ENCODE results near the gene OBSCN.

DNA sequence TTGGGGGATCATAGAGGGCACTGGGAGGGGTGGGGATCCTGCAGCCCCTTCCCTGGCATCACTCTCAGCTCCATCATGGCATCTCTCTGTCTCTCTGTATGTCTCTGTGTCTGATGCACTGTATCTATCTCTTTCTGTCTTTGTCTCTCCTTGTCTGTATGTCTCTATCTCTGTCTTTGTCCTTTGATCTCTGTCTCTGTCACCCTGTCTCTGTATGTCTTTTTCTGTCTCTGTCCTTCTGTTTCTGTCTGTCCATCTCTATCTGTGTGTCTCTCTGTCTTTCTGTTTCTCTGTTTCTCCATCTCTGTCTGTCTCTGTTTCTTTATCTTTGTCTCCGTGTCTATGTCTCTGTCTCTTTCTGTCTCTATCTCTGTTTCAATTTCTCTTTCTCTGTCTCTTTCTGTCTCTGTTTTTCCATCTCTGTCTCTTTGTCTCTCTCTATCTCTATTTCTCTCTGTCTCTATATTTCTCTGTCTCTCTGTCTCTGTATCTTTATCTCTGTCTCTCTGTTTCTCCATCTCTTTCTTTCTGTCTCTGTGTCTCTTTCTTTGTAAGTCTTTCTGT lies 142.4 kb downstream of the OBSCN start:
- TF ChIP-seq CTCF (IDR thresholded peaks at IDR 0.05) (no peak), POLR2A (IDR thresholded peaks at IDR 0.05) (no peak)

Measured in adrenal gland (tissue), 5 donors.